GM19328 (cell line): ENCODE measurements around the gene IFNGR1.

ENCODE experiments used
- ATAC-seq: cut with Tn5 transposase; IDR thresholded peaks from one replicate; pipeline ENCODE4 v1.9.1; 2021; ENCODE audit warnings: mild to moderate bottlenecking, moderate library complexity; ENCODE audit not compliant: unreplicated experiment

Gene IFNGR1

GRCh38 chr6:137157601-137158000 is 61.6 kb downstream of the IFNGR1 start:
- ATAC-seq: no peak

- no peak for ATAC-seq
Measured at GRCh38 chr6:137156650-137157049, 62.5 kb downstream of the IFNGR1 start.

GRCh38 chr6:137155830-137156229 is 63.4 kb downstream of the IFNGR1 start:
- no peak for ATAC-seq

GRCh38 chr6:137150072-137150471 is 69.1 kb downstream of the IFNGR1 start:
- ATAC-seq: no peak

GRCh38 chr6:137149035-137149393 is 70.2 kb downstream of the IFNGR1 start:
- no peak for ATAC-seq

GRCh38 chr6:137148306-137149034 is 70.7 kb downstream of the IFNGR1 start:
- ATAC-seq: no peak
